GM06990 (cell line): ENCODE data around the gene PYGB.

Experiments
- DNase-seq: peaks from one replicate; pipeline ENCODE4 v3.0.0-alpha.2; 2011; ENCODE audit not compliant: insufficient read length; ENCODE audit errors: extremely low read depth
- H3K27me3 ChIP-seq: replicated peaks from 2 replicates; pipeline ENCODE4 v1.6.0; 2011; ENCODE audit warnings: low read length; ENCODE audit not compliant: control insufficient read depth, insufficient read depth
- H3K36me3 ChIP-seq: 2 replicates; pipeline ENCODE4 v1.5.1; 2011; ENCODE audit warnings: low read length; ENCODE audit not compliant: control insufficient read depth, insufficient read depth
- H3K4me3 ChIP-seq: replicated peaks from 2 replicates; pipeline ENCODE4 v1.5.1; 2011; ENCODE audit warnings: low read depth, mild to moderate bottlenecking, control low read depth, low read length
- TF ChIP-seq, protein P1 (sequence below): IDR thresholded peaks from 2 replicates; pipeline ENCODE4 v1.5.1; 2011; ENCODE audit warnings: low read length, control low read depth, mild to moderate bottlenecking, inconsistent platforms; ENCODE audit not compliant: insufficient read depth, poor library complexity, severe bottlenecking

Gene PYGB

DNA sequence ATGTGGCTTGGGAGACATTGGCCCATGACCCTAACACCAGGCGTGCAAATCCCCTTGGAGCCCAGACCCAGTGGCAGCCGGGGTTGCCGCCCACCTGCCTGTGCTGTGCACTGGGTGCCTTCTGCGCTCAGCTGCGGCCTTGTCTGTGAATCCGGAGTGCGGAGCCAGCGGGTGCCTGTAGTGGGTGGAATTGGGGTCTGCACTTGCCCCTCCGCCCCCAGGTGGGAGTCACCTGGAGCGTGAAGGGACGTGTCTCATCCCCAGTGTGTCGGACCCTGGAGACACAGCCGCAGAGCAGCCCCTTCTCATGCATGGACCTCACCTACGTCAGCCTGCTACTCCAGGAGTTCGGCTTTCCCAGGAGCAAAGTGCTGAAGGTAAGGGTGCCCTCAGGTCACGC is 22.9 kb upstream of the PYGB start:
- Histone ChIP-seq H3K36me3 (peaks cover 5% of the 10 kb centered on the region), H3K27me3 (no peaks in the 10 kb centered on the region), H3K4me3 (no peak overlapping the region)
- DNase-seq, result no peak
- TF ChIP-seq, protein P1, sequence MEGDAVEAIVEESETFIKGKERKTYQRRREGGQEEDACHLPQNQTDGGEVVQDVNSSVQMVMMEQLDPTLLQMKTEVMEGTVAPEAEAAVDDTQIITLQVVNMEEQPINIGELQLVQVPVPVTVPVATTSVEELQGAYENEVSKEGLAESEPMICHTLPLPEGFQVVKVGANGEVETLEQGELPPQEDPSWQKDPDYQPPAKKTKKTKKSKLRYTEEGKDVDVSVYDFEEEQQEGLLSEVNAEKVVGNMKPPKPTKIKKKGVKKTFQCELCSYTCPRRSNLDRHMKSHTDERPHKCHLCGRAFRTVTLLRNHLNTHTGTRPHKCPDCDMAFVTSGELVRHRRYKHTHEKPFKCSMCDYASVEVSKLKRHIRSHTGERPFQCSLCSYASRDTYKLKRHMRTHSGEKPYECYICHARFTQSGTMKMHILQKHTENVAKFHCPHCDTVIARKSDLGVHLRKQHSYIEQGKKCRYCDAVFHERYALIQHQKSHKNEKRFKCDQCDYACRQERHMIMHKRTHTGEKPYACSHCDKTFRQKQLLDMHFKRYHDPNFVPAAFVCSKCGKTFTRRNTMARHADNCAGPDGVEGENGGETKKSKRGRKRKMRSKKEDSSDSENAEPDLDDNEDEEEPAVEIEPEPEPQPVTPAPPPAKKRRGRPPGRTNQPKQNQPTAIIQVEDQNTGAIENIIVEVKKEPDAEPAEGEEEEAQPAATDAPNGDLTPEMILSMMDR, result no peak

DNA sequence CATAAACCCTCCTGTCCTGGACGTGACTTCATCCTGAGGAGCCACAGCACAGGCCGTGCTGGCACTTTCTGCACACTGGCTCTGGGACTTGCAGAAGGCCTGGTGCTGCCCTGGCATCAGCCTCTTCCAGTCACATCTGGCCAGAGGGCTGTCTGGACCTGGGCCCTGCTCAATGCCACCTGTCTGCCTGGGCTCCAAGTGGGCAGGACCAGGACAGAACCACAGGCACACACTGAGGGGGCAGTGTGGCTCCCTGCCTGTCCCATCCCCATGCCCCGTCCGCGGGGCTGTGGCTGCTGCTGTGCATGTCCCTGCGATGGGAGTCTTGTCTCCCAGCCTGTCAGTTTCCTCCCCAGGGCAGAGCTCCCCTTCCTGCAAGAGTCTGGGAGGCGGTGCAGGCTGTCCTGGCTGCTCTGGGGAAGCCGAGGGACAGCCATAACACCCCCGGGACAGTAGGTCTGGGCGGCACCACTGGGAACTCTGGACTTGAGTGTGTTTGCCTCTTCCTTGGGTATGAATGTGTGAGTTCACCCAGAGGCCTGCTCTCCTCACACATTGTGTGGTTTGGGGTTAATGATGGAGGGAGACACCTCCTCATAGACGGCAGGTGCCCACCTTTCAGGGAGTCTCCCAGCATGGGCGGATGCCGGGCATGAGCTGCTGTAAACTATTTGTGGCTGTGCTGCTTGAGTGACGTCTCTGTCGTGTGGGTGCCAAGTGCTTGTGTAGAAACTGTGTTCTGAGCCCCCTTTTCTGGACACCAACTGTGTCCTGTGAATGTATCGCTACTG is 22.0 kb upstream of the PYGB start:
- TF ChIP-seq, protein P1, result no peak
- no peak overlapping the region for H3K4me3 ChIP-seq
- H3K36me3 ChIP-seq, result peaks cover 4% of the 10 kb centered on the region
- no peaks in the 10 kb centered on the region for H3K27me3 ChIP-seq
- DNase-seq, result no peak

DNA sequence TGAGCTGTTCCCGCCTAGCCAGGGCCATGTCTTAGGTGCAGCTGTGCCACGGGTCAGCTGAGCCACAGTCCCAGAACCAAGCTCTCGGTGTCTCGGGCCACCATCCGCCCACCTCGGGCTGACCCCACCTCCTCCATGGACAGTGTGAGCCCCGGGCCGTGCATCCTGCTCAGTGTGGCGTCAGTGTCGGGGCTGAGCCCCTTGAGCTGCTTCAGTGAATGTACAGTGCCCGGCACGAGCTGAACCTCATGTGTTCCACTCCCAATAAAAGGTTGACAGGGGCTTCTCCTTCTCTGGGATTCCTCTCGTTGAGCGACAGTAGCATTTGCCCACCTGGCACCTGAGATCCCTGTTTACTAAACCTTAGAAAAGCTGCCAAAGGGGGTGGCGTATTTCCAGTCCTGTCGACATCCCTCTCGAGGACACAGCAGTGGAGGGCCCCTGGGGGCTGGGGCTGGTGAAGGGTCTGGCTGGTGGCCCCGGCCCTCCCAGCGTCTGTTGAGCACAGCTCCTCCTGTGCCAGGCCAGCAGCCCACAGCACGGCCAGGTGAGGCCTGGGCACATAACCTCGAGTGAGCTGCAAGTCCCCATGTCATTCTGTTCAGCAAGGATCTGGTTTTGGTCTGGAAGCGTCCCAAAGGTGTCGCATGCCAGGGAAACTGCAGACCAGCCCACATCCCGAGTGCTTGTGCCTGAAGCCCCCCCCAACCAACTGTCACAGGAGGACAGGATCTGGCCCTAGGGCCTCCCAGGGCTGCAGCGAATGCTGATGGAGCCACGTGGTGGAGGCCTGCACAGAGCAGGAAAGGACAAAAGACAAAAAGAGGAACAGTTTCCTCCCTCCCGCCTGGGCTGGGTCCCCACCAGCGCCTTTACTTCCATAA is 21.2 kb upstream of the PYGB start:
- peaks cover 2% of the 10 kb centered on the region for H3K36me3 ChIP-seq
- no peak overlapping the region for H3K4me3 ChIP-seq
- H3K27me3 ChIP-seq, result no peaks in the 10 kb centered on the region
- DNase-seq, result no peak
- TF ChIP-seq, protein P1, result no peak

DNA sequence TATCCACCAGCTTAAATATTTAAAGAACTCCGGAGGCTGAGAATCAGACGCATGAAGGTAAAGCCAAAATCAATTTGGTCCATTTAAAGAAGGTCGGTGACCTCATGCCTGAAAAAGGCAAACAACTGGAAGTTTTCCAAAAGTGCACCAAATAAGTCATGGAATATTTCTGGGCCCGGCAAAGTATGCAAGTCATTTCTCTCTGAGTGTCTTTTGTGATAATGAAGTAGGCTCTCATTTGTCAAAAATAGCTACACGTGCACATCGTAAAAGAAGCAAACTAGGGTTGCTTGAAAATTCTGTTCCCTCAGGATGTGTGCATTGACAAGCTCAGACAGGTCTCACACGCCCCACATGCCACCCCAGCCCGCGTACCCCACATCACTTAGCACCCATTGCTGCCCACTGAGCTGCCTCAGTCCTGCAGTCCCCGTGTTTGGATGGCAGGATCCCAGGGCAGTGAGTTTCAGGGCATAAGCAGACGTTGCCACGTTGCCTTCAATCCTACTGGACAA is 20.5 kb upstream of the PYGB start:
- TF ChIP-seq, protein P1, result no peak
- Histone ChIP-seq H3K36me3 (peaks cover 2% of the 10 kb centered on the region; the same call in 1 of the 2 replicates), H3K4me3 (no peak overlapping the region), H3K27me3 (no peaks in the 10 kb centered on the region)
- no peak for DNase-seq

DNA sequence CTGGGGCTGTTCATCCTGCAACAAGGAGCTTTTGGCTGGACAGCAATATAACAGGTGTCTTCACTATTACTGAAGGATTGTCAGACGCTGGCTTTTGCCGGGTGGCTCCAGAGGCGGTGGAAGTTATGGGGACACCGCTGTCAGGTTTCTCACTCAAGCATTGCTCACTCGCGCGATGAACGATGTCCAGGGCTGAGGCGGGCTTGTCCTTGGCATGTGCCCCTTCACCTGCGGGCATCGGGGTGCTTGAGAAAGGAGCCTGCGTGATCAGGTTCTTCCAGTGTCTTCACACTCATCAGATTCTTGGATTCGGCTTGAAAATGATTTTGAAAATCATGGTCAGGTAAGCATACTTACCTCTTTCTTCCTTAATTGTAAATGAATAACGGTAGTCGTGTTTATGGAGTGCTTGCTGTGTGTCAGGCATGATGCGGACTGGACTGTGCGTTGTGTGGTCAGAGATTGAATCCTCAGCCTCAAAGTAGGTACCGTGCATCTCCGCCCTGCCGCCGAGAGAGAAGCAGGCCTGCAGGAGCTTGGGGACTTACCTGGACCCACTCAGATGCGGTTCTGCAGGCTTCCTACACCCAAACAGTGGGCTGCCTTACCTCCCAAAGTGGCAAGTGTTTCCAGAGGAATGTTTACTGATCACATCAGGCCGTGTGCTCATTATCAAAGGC is 18.3 kb upstream of the PYGB start:
- peaks cover 2% of the 10 kb centered on the region; the same call in 1 of the 2 replicates for H3K36me3 ChIP-seq
- no peak for DNase-seq
- no peak overlapping the region for H3K4me3 ChIP-seq
- H3K27me3 ChIP-seq, result no peaks in the 10 kb centered on the region
- TF ChIP-seq, protein P1, result no peak
